Activated T-cell treated with anti-CD3 and anti-CD28 coated beads for 48 hours (primary cell): ENCODE measurements around the gene MTUS2.

ENCODE experiments used
- DNase-seq: peaks from one replicate; pipeline ENCODE4 v3.0.0-alpha.2; 2020; ENCODE audit warnings: low read depth

The MTUS2 gene

GRCh38 chr13:29509999-29510589, 690.0 kb downstream of the MTUS2 start:
- no peak for DNase-seq

GRCh38 chr13:29510651-29511084, 690.5 kb downstream of the MTUS2 start:
- no peak for DNase-seq

- DNase-seq, result no peak
Observed at GRCh38 chr13:29511106-29511796, 691.1 kb downstream of the MTUS2 start.

GRCh38 chr13:29511980-29512379, 691.8 kb downstream of the MTUS2 start:
- DNase-seq, result no peak

GRCh38 chr13:29513002-29513980, 693.2 kb downstream of the MTUS2 start:
- no peak for DNase-seq

GRCh38 chr13:29513981-29514719, 694.0 kb downstream of the MTUS2 start:
- DNase-seq, result no peak

GRCh38 chr13:29514720-29515310, 694.7 kb downstream of the MTUS2 start:
- no peak for DNase-seq

GRCh38 chr13:29515372-29515771, 695.2 kb downstream of the MTUS2 start:
- DNase-seq, result no peak

- no peak for DNase-seq
Observed at GRCh38 chr13:29516012-29516411, 695.9 kb downstream of the MTUS2 start.

- no peak for DNase-seq
Observed at GRCh38 chr13:29516880-29517279, 696.7 kb downstream of the MTUS2 start.

GRCh38 chr13:29519921-29520320, 699.8 kb downstream of the MTUS2 start:
- no peak for DNase-seq

GRCh38 chr13:29520671-29521070, 700.5 kb downstream of the MTUS2 start:
- no peak for DNase-seq

GRCh38 chr13:29521336-29521735, 701.2 kb downstream of the MTUS2 start:
- DNase-seq, result no peak

GRCh38 chr13:29522044-29522685, 702.0 kb downstream of the MTUS2 start:
- DNase-seq, result no peak

- DNase-seq, result no peak
Observed at GRCh38 chr13:29523199-29523961, 703.2 kb downstream of the MTUS2 start.

GRCh38 chr13:29524176-29524575, 704.0 kb downstream of the MTUS2 start:
- no peak for DNase-seq

- no peak for DNase-seq
Observed at GRCh38 chr13:29524641-29525040, 704.5 kb downstream of the MTUS2 start.

GRCh38 chr13:29525757-29526156, 705.6 kb downstream of the MTUS2 start:
- DNase-seq, result no peak

GRCh38 chr13:29526741-29527140, 706.6 kb downstream of the MTUS2 start:
- DNase-seq, result no peak

GRCh38 chr13:29527511-29527910, 707.4 kb downstream of the MTUS2 start:
- no peak for DNase-seq
